Tibial artery (tissue), 4 donors: ENCODE data around the gene MACROD2.
A peak's percentile ranks its signal among the peaks of the same experiment; 100 is the strongest.

Experiments used
- DNase-seq, 2 donors: peaks; one replicate each; pipeline ENCODE4 v3.0.0-alpha.2; 2019
- H3K27ac ChIP-seq, 2 donors: fragments of 200-600 bp; sonication (generic) in 1 of 2; 1 replicate in 1 of 2; 2 replicates in 1 of 2; pipeline ENCODE4 v1.5.1; 2018 to 2019; ENCODE audit warnings: mild to moderate bottlenecking in 1 of 2
- H3K27me3 ChIP-seq, 2 donors: fragments of 200-600 bp; sonication (generic) in 1 of 2; one replicate each; pipeline versions ENCODE4 v1.5.1 to v1.6.0; 2016 to 2019
- H3K36me3 ChIP-seq, 3 donors: fragments of 200-600 bp; sonication (generic) in 2 of 3; one replicate each; pipeline ENCODE4 v1.5.1; 2016 to 2019; ENCODE audit warnings: mild to moderate bottlenecking in 2 of 3
- H3K4me1 ChIP-seq, 4 donors: fragments of 200-600 bp; sonication (generic) in 2 of 4; 1 replicate in 3 of 4; 2 replicates in 1 of 4; pipeline ENCODE4 v1.5.1; 2016 to 2019
- H3K4me3 ChIP-seq, 2 donors: fragments of 200-600 bp; sonication (generic) in 1 of 2; 1 replicate in 1 of 2; 2 replicates in 1 of 2; pipeline ENCODE4 v1.5.1; 2018 to 2019; ENCODE audit warnings: mild to moderate bottlenecking in 2 of 2
- H3K9me3 ChIP-seq, 3 donors: fragments of 200-600 bp; sonication (generic) in 1 of 3; one replicate each; pipeline ENCODE4 v1.5.1; 2016 to 2019
- CTCF ChIP-seq, 2 experiments: fragments of 200-600 bp in 1 of 2; fragments of 450-650 bp in 1 of 2; IDR thresholded peaks; one replicate each; pipeline ENCODE4 v1.5.1; 2017 to 2019; ENCODE audit warnings: antibody characterized with exemption in 2 of 2, mild to moderate bottlenecking in 1 of 2, moderate library complexity in 1 of 2
- intact Hi-C: fragments of 100-400 bp; cut with DNase I; formaldehyde crosslinking; loops from one replicate; pipeline ENCODE4 v1.15.0; 2023; ENCODE audit warnings: low total_unique reads

The MACROD2 gene

DNA sequence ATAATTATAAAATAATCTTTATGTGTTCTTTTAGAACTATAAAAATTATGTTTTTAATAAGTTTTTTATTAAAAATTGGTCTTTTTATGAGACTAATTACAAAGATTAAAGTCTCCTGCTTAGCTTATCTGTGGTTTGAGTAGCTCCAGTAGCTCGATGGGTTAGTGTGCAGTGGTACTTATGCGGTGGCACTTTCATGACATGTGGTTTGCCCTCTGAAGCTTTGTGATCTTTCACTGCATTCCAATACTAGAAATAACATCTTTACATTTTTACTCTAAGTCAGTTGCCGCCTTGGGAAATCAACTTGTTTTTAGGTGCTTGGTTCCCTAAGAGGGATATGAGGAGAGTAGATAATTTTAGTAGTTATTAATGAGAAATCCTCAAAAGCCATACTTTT, 1041.6 kb downstream of the MACROD2 start:
- no peaks in the 10 kb centered on the region for H3K4me1 ChIP-seq
- no peaks in the 10 kb centered on the region for H3K27me3 ChIP-seq
- no peak for TF ChIP-seq CTCF (IDR thresholded peaks at IDR 0.05)
- no peak overlapping the region for H3K27ac ChIP-seq
- H3K36me3 ChIP-seq: no peaks in the 10 kb centered on the region
- intact Hi-C loops: no loop called here
- no peak overlapping the region for H3K4me3 ChIP-seq
- no peak for DNase-seq
- no peaks in the 10 kb centered on the region for H3K9me3 ChIP-seq

- no peak for DNase-seq
- Histone ChIP-seq H3K27ac (no peak overlapping the region), H3K27me3 (no peaks in the 10 kb centered on the region), H3K36me3 (no peaks in the 10 kb centered on the region), H3K4me1 (no peaks in the 10 kb centered on the region), H3K4me3 (no peak overlapping the region), H3K9me3 (no peaks in the 10 kb centered on the region)
- no peak for TF ChIP-seq CTCF (IDR thresholded peaks at IDR 0.05)
- intact Hi-C loops: no loop called here
These were observed 1043.9 kb downstream of the MACROD2 start for GRCh38 chr20:15039088-15039752.

DNA sequence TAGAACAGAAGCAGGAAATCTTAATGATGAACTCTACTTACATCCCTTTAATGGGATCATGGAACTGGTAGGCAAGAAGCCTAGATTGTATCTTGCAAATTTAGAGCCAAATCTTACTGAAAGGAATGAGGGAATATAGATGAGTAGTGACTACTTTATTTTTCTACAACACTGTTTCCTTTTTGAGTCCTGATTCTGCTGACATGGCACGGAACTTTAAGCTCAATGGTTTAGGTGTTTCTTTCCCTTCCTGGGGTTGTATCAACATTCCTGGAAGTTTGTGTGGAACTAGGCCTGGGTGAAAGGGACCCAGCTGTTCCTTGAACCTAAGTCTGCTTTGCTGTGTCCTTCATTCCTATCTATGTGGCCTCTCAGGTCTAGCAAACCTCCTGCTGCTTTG, 1047.4 kb downstream of the MACROD2 start:
- no peak for TF ChIP-seq CTCF (IDR thresholded peaks at IDR 0.05)
- H3K9me3 ChIP-seq: no peaks in the 10 kb centered on the region
- no peak overlapping the region for H3K27ac ChIP-seq
- intact Hi-C loops: no loop called here
- no peak for DNase-seq
- H3K36me3 ChIP-seq: no peaks in the 10 kb centered on the region
- no peak overlapping the region for H3K4me3 ChIP-seq
- H3K4me1 ChIP-seq: no peaks in the 10 kb centered on the region
- no peaks in the 10 kb centered on the region for H3K27me3 ChIP-seq

DNA sequence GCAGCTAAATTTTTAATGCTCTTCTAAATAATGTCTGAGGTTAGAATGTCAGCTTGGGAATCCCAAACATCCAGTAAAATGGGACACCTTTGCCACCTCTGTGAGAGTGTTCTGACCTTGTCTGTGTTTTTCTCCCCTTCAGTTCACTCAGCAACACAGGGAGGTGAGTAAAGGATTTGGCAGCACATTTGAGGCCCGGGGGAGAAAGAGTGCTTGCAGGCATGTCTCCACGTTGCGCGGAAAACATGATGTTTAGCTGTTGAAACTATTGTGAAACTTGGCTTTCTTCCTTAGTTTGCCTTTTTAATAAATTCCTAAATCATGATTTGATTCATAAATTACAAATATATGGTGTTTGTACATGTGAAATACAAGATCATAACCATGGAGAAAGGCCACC, 1049.9 kb downstream of the MACROD2 start:
- Histone ChIP-seq H3K27me3 (no peaks in the 10 kb centered on the region), H3K27ac (no peak overlapping the region), H3K36me3 (no peaks in the 10 kb centered on the region), H3K9me3 (no peaks in the 10 kb centered on the region), H3K4me1 (no peaks in the 10 kb centered on the region), H3K4me3 (no peak overlapping the region)
- no peak for TF ChIP-seq CTCF (IDR thresholded peaks at IDR 0.05)
- peak in 1 of 2 donors; percentile 54 for DNase-seq
- intact Hi-C loops: no loop called here

DNA sequence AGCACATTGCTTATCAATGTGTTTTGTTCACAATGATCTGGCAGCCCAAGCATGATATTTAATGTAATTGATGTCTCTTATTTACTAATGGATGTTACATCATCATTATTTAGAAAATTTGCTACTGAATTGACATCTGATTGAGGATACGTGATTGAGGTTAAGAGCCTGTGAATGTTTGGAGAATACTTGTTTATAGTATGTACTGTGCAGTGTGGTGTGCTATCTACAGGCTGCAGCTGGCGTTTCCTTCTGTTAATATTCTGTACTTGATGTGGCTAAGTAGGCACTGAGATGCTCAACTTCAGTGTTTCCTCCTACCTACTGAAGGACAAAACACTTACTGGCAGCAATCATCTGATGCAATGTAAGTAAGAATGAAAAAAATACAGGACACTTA, 1051.7 kb downstream of the MACROD2 start:
- H3K27me3 ChIP-seq: no peaks in the 10 kb centered on the region
- H3K9me3 ChIP-seq: no peaks in the 10 kb centered on the region
- intact Hi-C loops: no loop called here
- no peaks in the 10 kb centered on the region for H3K36me3 ChIP-seq
- no peak overlapping the region for H3K27ac ChIP-seq
- no peak for TF ChIP-seq CTCF (IDR thresholded peaks at IDR 0.05)
- no peaks in the 10 kb centered on the region for H3K4me1 ChIP-seq
- H3K4me3 ChIP-seq: no peak overlapping the region
- DNase-seq: no peak

- no peak for TF ChIP-seq CTCF (IDR thresholded peaks at IDR 0.05)
- Histone ChIP-seq H3K9me3 (no peaks in the 10 kb centered on the region), H3K36me3 (no peaks in the 10 kb centered on the region), H3K27me3 (no peaks in the 10 kb centered on the region), H3K4me3 (no peak overlapping the region), H3K4me1 (no peaks in the 10 kb centered on the region), H3K27ac (no peak overlapping the region)
- intact Hi-C loops: no loop called here
- DNase-seq: no peak
These were observed 1052.3 kb downstream of the MACROD2 start for GRCh38 chr20:15047601-15048000.
